ENCODE results near the gene VSX2. TPM values are rescaled to one million over a fixed set of nuclear protein-coding genes. Genes with fewer than 3 reads are reported as not detected.

The VSX2 gene
- polyA plus RNA-seq, 1 donor (not counting 4 experiments of a cell fraction or from before 2014, with no cell fraction given): not detected

DNA sequence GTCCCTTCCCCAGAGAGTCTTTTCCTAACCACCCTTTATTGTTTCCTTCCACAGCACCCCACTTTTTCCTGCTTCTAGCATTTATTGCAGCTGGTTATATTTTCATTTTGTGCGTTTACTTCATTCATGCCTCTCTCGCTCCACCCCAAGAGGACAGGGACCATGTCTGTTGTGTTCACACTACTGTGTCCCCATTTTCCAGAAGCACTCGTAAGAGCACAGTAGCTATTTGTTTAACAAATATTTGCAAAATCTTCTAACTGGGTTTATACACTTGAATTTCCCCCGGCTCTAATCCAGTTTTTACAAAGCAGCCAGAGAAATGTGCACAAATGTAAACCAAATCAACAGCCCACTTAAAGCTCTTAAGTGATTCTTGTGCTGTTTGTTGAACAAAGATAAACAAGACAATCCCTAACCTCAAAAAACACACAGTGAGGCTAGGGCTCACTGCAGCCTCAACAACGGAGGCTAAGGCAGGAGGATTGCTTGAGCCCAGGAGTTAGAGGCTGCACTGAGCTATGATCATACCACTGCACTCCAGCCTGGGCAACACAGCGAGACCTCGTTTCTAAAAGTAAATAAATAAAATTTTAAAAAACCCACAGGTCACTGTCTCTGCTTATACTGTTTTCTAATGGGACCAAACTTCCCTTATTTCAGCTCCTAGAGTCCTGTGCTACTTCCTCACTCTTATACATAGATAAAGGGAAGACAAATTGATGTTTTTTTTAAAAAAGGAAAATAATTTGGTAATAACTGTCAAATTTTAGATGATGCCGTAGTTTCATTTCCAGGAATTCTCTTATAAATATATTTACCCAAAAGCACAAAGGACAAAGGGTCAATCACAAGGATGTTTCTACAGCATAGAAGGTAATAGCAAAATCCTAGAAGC lies 70.1 kb downstream of the VSX2 start:
- no peaks in the 10 kb centered on the region for H3K9me1 ChIP-seq (ENCODE audit: control insufficient read depth, extremely low read depth, insufficient read depth, low read length)
- dilution Hi-C loops (cut with MboI; ENCODE audit: extremely low pct_ligation_motif_present, low sequenced_read_pairs): no loop called here
- H2AFZ ChIP-seq (ENCODE audit: control insufficient read depth, low read length): no peak overlapping the region
- no peaks in the 10 kb centered on the region for H4K20me1 ChIP-seq (ENCODE audit: control insufficient read depth, extremely low read depth, insufficient read depth, low read length)
- no peak overlapping the region for H3K9ac ChIP-seq (ENCODE audit: control insufficient read depth, extremely low read depth, insufficient read depth, low read length)
- H3K27ac ChIP-seq (ENCODE audit: control insufficient read depth, insufficient read depth, low read length): no peak overlapping the region
- DNase-seq (ENCODE audit: low read depth, low spot score): no peak
- FAIRE-seq: no peak
- no peak for TF ChIP-seq EZH2 (IDR thresholded peaks at IDR 0.05; ENCODE audit: low read length)
- TF ChIP-seq, protein P1, sequence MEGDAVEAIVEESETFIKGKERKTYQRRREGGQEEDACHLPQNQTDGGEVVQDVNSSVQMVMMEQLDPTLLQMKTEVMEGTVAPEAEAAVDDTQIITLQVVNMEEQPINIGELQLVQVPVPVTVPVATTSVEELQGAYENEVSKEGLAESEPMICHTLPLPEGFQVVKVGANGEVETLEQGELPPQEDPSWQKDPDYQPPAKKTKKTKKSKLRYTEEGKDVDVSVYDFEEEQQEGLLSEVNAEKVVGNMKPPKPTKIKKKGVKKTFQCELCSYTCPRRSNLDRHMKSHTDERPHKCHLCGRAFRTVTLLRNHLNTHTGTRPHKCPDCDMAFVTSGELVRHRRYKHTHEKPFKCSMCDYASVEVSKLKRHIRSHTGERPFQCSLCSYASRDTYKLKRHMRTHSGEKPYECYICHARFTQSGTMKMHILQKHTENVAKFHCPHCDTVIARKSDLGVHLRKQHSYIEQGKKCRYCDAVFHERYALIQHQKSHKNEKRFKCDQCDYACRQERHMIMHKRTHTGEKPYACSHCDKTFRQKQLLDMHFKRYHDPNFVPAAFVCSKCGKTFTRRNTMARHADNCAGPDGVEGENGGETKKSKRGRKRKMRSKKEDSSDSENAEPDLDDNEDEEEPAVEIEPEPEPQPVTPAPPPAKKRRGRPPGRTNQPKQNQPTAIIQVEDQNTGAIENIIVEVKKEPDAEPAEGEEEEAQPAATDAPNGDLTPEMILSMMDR (optimal IDR thresholded peaks at IDR 0.05 in 1 of 3, IDR thresholded peaks at IDR 0.05 in 1 of 3, conservative IDR thresholded peaks at IDR 0.05 in 1 of 3; ENCODE audit: extremely low read depth in 1 of 3, insufficient read depth in 2 of 3, low read length in 3 of 3): no peak
- no peak overlapping the region for H3K4me2 ChIP-seq (ENCODE audit: control insufficient read depth, extremely low read depth, insufficient read depth, low read depth, low read length)
- no peaks in the 10 kb centered on the region for H3K9me3 ChIP-seq (ENCODE audit: control insufficient read depth, low read depth, low read length)
- H3K36me3 ChIP-seq (ENCODE audit: control insufficient read depth in 2 of 2, extremely low read depth in 1 of 2, insufficient read depth in 2 of 2, low read length in 2 of 2): no peaks in the 10 kb centered on the region
- no peak overlapping the region for H3K4me3 ChIP-seq (ENCODE audit: control insufficient read depth in 2 of 3, extremely low read depth in 1 of 3, insufficient read depth in 2 of 3, low read depth in 1 of 3, low read length in 3 of 3)
- H3K4me1 ChIP-seq (ENCODE audit: control insufficient read depth, extremely low read depth, insufficient read depth, low read length): no peaks in the 10 kb centered on the region
- H3K27me3 ChIP-seq (ENCODE audit: control insufficient read depth, extremely low read depth, insufficient read depth, low read length): no peaks in the 10 kb centered on the region
- no peaks in the 10 kb centered on the region for H3K79me2 ChIP-seq (ENCODE audit: control insufficient read depth, insufficient read depth, low read length)

DNA sequence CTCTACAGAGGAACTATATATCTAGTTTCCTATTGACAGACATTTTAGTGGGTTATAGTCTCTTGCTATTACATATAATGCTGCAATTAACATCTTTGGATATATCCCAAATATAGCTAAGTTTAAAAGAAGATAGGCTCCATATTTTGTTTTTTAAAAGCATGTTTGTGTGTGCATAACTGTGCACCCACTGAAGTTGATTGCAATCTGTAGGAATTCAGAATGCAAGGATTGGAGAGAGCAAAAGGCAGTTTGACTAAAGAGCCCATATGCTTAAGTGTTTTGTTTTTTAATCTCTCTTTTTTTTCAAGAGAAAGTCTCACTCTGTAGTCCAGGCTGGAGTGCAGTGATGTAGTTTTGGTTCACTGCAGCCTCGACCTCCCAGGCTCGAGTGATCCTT lies 72.9 kb downstream of the VSX2 start:
- Histone ChIP-seq H3K4me3 (ENCODE audit: control insufficient read depth in 2 of 3, extremely low read depth in 1 of 3, insufficient read depth in 2 of 3, low read depth in 1 of 3, low read length in 3 of 3) (no peak overlapping the region), H4K20me1 (ENCODE audit: control insufficient read depth, extremely low read depth, insufficient read depth, low read length) (no peaks in the 10 kb centered on the region), H3K9ac (ENCODE audit: control insufficient read depth, extremely low read depth, insufficient read depth, low read length) (no peak overlapping the region), H3K4me1 (ENCODE audit: control insufficient read depth, extremely low read depth, insufficient read depth, low read length) (no peaks in the 10 kb centered on the region), H3K79me2 (ENCODE audit: control insufficient read depth, insufficient read depth, low read length) (no peaks in the 10 kb centered on the region), H3K36me3 (ENCODE audit: control insufficient read depth in 2 of 2, extremely low read depth in 1 of 2, insufficient read depth in 2 of 2, low read length in 2 of 2) (no peaks in the 10 kb centered on the region), H3K4me2 (ENCODE audit: control insufficient read depth, extremely low read depth, insufficient read depth, low read depth, low read length) (no peak overlapping the region), H2AFZ (ENCODE audit: control insufficient read depth, low read length) (no peak overlapping the region), H3K9me3 (ENCODE audit: control insufficient read depth, low read depth, low read length) (no peaks in the 10 kb centered on the region), H3K27me3 (ENCODE audit: control insufficient read depth, extremely low read depth, insufficient read depth, low read length) (no peaks in the 10 kb centered on the region), H3K27ac (ENCODE audit: control insufficient read depth, insufficient read depth, low read length) (no peak overlapping the region), H3K9me1 (ENCODE audit: control insufficient read depth, extremely low read depth, insufficient read depth, low read length) (no peaks in the 10 kb centered on the region)
- dilution Hi-C loops (cut with MboI; ENCODE audit: extremely low pct_ligation_motif_present, low sequenced_read_pairs): no loop called here
- FAIRE-seq: no peak
- no peak for DNase-seq (ENCODE audit: low read depth, low spot score)
- TF ChIP-seq, protein P1 (optimal IDR thresholded peaks at IDR 0.05 in 1 of 3, IDR thresholded peaks at IDR 0.05 in 1 of 3, conservative IDR thresholded peaks at IDR 0.05 in 1 of 3; ENCODE audit: extremely low read depth in 1 of 3, insufficient read depth in 2 of 3, low read length in 3 of 3): no peak
- no peak for TF ChIP-seq EZH2 (IDR thresholded peaks at IDR 0.05; ENCODE audit: low read length)

Small RNA genes within 50 kb of the gene (small RNA-seq; reads per million reads assigned to genes)
- 0 reads per million in 3 experiments for gene AC006349.1 (ENCODE audit: insufficient read length in 3 of 3, low read depth in 3 of 3, low replicate concordance in 1 of 3)

Other genes starting within 250 kb of the VSX2 start
- gene ENTPD5, start 220.2 kb upstream of the VSX2 start, polyA plus RNA-seq: 8.7 to 10.5 TPM (median 10.4 TPM) in 3 replicates
- 1.9 to 3.0 TPM (median 2.7 TPM) in 3 replicates for gene BBOF1, start 220.1 kb upstream of the VSX2 start, polyA plus RNA-seq
- gene ALDH6A1, start 155.0 kb upstream of the VSX2 start, polyA plus RNA-seq: 6.4 to 9.0 TPM (median 8.0 TPM) in 3 replicates
- 4.9 to 6.8 TPM (median 5.7 TPM) in 3 replicates for gene LIN52, start 154.5 kb upstream of the VSX2 start, polyA plus RNA-seq
- 12.9 to 19.5 TPM (median 15.3 TPM) in 3 replicates for gene ABCD4, start 63.5 kb downstream of the VSX2 start, polyA plus RNA-seq
- not detected in 3 replicates for gene VRTN, start 109.0 kb downstream of the VSX2 start, polyA plus RNA-seq
- not detected in 3 replicates for gene SYNDIG1L, start 186.8 kb downstream of the VSX2 start, polyA plus RNA-seq

Measured in keratinocyte (primary cell).